ENCODE measurements around the gene CCDC88B. TPM values are rescaled to one million over a fixed set of nuclear protein-coding genes. Genes with fewer than 3 reads are reported as not detected.

Gene CCDC88B
- total and polyA plus RNA-seq, 10 of the 15 experiments (the other 5 are each of a cell fraction or from before 2014, with no cell fraction given), result 0.24 to 66.0 (median 19.2) TPM

GRCh38 chr11:64338716-64339115, 1.3 kb upstream of the CCDC88B start:
- SMC1A ChIA-PET (ENCODE audit: uncharacterized antibody, unreplicated experiment), result interaction anchor here (1.7 to 2.5 kb wide), 2 partner anchors 17 to 21 kb away, joined by 9 to 12 read pairs; partner anchors contain the start of genes PRDX5 and TRMT112
- H3K27ac ChIP-seq (ENCODE audit: control insufficient read depth, insufficient read depth), result peak overlapping the region; percentile 77; the same call in 1 of the 2 replicates
- no peaks in the 10 kb centered on the region; the same call in 1 of the 2 replicates for H4K20me1 ChIP-seq (ENCODE audit: control insufficient read depth, insufficient read depth)
- WGBS (ENCODE audit: insufficient coverage, insufficient replicate concordance, low lambda C conversion rate, missing lambda C conversion rate), result 92% methylated on average over 4 of the region's 8 CpGs
- CTCF ChIA-PET, result interaction anchor here (1.5 to 14.7 kb wide), 3 partner anchors 17 to 35 kb away, joined by 3 to 228 read pairs (median 100); partner anchors contain the start of genes PRDX5 and TRMT112
- ATAC-seq (no peak), FAIRE-seq (no peak), DNase-seq (ENCODE audit: low read depth, low spot score) (no peak)
- H3K4me2 ChIP-seq (ENCODE audit: control insufficient read depth, insufficient read depth), result peak overlapping the region; percentile 100
- no peak overlapping the region for H2AFZ ChIP-seq (ENCODE audit: control insufficient read depth, low read depth, low read length)
- H3K9me3 ChIP-seq (replicated peaks; ENCODE audit: control insufficient read depth, insufficient read depth, low read length), result no peaks in the 10 kb centered on the region
- H3K36me3 ChIP-seq (ENCODE audit: control insufficient read depth in 2 of 2, insufficient read depth in 2 of 2, low read length in 1 of 2), result peaks cover 5 to 7% of the 10 kb centered on the region in 2 experiments; a peak in 3 of 4 replicates
- POLR2A ChIA-PET, result interaction anchor here (0.7 to 4.6 kb wide), 5 partner anchors 11 to 446 kb away, joined by 3 to 37 read pairs (median 7); partner anchors contain the start of genes PRDX5 and TRMT112
- peaks cover 24% of the 10 kb centered on the region for H3K79me2 ChIP-seq (ENCODE audit: control insufficient read depth, insufficient read depth, low read length)
- H3K9ac ChIP-seq (ENCODE audit: control insufficient read depth, insufficient read depth, low read length), result no peak overlapping the region
- TF ChIP-seq ASH2L (IDR thresholded peaks at IDR 0.05; ENCODE audit: borderline replicate concordance, low read depth), result no peak
- TF ChIP-seq CEBPB (IDR thresholded peaks at IDR 0.05; ENCODE audit: borderline replicate concordance in 1 of 2, low read depth in 2 of 2, low read length in 2 of 2), result no peak
- TF ChIP-seq ZNF274 (IDR thresholded peaks at IDR 0.05; ENCODE audit: insufficient read depth, insufficient read length), result no peak
- no peak for TF ChIP-seq PAX5 (IDR thresholded peaks at IDR 0.05; ENCODE audit: borderline replicate concordance, low read depth, low read length)
- no peak for TF ChIP-seq ETV6 (conservative IDR thresholded peaks at IDR 0.05 in 1 of 2, IDR thresholded peaks at IDR 0.05 in 1 of 2; ENCODE audit: borderline replicate concordance in 1 of 2, low read depth in 1 of 2)
- TF ChIP-seq SIX5 (IDR thresholded peaks at IDR 0.05; ENCODE audit: low read depth, low read length, severe bottlenecking), result no peak
- TF ChIP-seq EGR1 (IDR thresholded peaks at IDR 0.05; ENCODE audit: borderline replicate concordance in 1 of 2, low read depth in 2 of 2, low read length in 2 of 2), result no peak
- no peak for TF ChIP-seq SREBF1 (IDR thresholded peaks at IDR 0.05; ENCODE audit: low read length)
- RAD21 ChIA-PET (ENCODE audit: unreplicated experiment), result interaction anchor here (0.6 to 4.7 kb wide), 3 partner anchors 21 to 794 kb away, joined by 3 to 57 read pairs (median 41); partner anchors contain the start of genes PRDX5 and TRMT112
- BruUV-seq (replicated peaks), result no TSS peak
- H3K4me1 ChIP-seq (ENCODE audit: control insufficient read depth, insufficient read depth, low read length), result peaks cover 33% of the 10 kb centered on the region
- H3K27me3 ChIP-seq (replicated peaks in 1 of 2; ENCODE audit: control insufficient read depth in 2 of 2, insufficient read depth in 2 of 2, low read length in 1 of 2), result no peaks in the 10 kb centered on the region
- in situ Hi-C loops (cut with MboI), result no loop called here
- intact Hi-C loops (cut with micrococcal nuclease; ENCODE audit: unreplicated experiment), result no loop called here
- peak overlapping the region; percentile 90 for H3K4me3 ChIP-seq
